Astrocyte of the cerebellum (primary cell): ENCODE data around the gene KCNJ9.
A peak's percentile ranks its signal among the peaks of the same experiment; 100 is the strongest.
"Not testable (repeated sequence)": the region's sequence is repeated elsewhere in the genome, so short reads cannot be mapped to it uniquely, and the experiment has no call there.

ENCODE experiments used
- DNase-seq: peaks from one replicate; pipeline ENCODE4 v3.0.0-alpha.2; 2011; ENCODE audit warnings: low read depth
- H3K4me3 ChIP-seq: 2 replicates; pipeline ENCODE4 v1.5.1; 2011; ENCODE audit warnings: mild to moderate bottlenecking, low read depth, low read length, moderate library complexity
- in situ Hi-C: cut with HindIII; loops from 2 replicates; pipeline ENCODE4 v1.10.0; 2017; ENCODE audit warnings: low sequenced_read_pairs
- TF ChIP-seq, protein P1 (sequence below): IDR thresholded peaks from 2 replicates; pipeline ENCODE4 v1.5.1; 2012; ENCODE audit warnings: low read length, low read depth, moderate library complexity, mild to moderate bottlenecking; ENCODE audit errors: missing control alignments

The KCNJ9 gene

DNA sequence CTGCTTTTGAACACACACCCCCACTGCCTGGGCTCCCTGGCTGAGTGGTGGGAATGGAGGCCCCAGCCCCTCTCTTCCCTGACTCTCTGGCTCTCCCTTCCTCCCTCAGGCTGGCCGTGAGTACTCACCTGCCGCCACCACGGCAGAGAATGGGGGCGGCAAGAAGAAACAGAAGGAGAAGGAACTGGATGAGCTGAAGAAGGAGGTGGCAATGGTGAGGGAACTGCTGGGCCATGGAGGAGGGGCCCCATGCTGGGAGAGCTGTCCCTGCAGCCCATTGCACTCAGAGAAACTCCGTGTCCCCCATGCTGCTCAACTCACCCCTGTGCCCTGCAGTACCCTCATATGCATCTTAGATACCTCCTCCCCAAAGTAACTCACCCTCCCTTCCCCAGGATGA, 39.5 kb downstream of the KCNJ9 start:
- in situ Hi-C loops = no loop called here
- DNase-seq = no peak
- TF ChIP-seq, protein P1, sequence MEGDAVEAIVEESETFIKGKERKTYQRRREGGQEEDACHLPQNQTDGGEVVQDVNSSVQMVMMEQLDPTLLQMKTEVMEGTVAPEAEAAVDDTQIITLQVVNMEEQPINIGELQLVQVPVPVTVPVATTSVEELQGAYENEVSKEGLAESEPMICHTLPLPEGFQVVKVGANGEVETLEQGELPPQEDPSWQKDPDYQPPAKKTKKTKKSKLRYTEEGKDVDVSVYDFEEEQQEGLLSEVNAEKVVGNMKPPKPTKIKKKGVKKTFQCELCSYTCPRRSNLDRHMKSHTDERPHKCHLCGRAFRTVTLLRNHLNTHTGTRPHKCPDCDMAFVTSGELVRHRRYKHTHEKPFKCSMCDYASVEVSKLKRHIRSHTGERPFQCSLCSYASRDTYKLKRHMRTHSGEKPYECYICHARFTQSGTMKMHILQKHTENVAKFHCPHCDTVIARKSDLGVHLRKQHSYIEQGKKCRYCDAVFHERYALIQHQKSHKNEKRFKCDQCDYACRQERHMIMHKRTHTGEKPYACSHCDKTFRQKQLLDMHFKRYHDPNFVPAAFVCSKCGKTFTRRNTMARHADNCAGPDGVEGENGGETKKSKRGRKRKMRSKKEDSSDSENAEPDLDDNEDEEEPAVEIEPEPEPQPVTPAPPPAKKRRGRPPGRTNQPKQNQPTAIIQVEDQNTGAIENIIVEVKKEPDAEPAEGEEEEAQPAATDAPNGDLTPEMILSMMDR = no peak

DNA sequence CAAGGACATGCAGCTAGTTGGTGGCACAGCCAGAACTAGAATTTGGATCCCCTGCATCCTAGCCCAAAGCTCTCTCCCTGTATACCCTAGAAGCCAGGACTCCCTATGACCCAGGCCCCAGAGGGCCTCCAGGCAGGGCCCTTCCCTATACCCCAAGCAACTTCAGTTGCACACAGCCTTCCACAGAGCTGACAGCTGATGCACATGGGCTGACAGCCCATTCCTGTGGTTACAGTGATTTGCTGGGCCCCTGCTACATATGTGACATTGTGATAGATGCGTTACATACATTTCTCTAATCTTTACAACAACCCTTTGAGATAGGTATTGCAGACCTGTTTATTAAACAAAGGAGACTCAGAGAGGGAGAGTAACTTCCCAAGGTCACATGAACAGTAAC, 40.0 kb downstream of the KCNJ9 start:
- in situ Hi-C loops = no loop called here
- H3K4me3 ChIP-seq = no peak overlapping the region
- no peak for DNase-seq
- TF ChIP-seq, protein P1 = no peak

More for the DNA sequence above, 39.5 kb downstream of the KCNJ9 start:
- H3K4me3 ChIP-seq = no peak overlapping the region

DNA sequence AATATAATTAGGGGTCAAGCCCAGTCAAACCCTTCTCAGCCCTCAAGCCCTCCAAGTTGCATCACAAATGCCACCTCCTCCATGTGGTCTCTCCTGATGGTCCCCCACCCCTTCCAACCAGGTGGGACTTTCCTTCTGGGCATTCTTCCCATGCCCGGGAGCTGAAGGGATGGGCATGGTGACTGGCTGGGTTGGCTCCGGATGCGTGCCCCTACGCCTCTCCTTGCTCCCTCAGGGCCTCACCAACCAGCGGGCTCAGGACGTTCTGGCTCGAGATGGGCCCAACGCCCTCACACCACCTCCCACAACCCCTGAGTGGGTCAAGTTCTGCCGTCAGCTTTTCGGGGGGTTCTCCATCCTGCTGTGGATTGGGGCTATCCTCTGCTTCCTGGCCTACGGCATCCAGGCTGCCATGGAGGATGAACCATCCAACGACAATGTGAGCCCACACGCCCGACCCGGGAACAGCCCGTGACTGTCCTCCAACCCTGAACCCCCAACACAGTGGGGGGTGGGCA, 41.7 kb downstream of the KCNJ9 start:
- TF ChIP-seq, protein P1 = no peak
- in situ Hi-C loops = no loop called here
- no peak for DNase-seq
- no peak overlapping the region for H3K4me3 ChIP-seq

DNA sequence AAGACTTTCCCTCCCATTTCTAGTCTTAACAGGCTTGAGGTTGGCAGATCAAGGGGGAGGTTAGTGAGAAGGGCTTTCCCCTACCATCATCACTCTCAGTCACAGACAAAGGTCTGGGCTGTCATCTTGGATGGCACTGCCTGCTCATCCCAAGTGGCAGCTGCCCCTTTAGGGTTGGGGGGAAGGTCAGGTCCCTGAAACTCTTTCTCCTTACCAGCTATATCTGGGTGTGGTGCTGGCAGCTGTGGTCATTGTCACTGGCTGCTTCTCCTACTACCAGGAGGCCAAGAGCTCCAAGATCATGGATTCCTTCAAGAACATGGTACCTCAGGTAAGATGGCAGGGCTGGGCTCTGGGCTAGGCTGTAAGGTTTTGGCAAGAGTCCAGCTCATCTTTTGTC, 42.4 kb downstream of the KCNJ9 start:
- in situ Hi-C loops = no loop called here
- H3K4me3 ChIP-seq = no peak overlapping the region
- TF ChIP-seq, protein P1 = no peak
- no peak for DNase-seq

DNA sequence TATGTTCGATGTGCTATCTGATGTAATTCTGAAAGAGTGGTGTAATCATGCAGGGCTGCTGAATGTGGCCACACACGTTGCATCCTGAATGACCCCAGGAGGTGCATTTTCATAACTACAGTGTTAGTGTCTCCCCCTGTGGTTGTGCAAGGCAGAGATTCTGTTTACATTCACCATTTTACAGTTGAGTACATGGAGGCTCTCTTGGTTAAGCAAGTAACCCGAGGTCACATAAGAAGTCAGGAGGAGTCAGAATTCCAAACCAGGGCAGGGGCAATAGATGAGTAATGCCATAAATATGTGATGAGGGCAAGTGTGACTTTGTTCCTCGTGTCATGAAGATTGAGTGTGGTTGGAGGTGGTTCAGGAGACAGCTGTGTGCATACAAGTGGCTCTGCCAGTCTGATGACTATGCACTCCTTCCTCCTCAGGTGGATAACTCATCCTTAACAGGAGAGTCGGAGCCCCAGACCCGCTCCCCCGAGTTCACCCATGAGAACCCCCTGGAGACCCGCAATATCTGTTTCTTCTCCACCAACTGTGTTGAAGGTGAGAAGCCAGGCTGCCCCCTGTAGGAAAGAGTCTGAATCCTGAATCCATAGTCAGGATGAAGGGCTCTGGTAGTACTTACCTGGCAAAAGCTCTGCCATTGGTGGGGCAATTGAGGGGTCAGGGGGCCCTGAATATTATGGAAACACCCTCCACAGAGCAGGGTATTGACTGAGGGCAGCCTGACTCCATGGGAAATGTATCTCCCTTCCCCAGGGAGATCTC, 43.6 kb downstream of the KCNJ9 start:
- TF ChIP-seq, protein P1 = peak; percentile 26
- peak; percentile 16 for DNase-seq
- H3K4me3 ChIP-seq = no peak overlapping the region
- in situ Hi-C loops = no loop called here

DNA sequence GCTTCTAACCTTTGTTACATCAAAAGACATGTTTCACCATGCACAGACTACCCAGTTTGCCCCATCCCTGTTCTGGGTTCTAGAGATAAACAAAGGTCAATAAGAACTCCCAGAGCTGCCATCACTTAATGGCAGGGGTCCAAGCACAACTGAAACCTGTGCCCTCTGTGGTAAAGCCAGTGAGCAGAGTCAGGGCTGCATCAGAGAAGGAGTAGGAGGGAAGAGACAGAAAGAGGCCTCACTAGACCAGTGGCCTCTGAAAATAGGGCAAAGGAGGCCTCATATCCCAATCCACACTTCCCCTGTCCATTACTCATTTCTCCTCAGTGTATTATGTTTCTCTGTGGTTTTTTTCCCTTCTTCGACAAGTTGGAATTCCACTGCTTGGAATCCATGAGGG, 44.4 kb downstream of the KCNJ9 start:
- TF ChIP-seq, protein P1 = no peak
- in situ Hi-C loops = no loop called here
- no peak overlapping the region for H3K4me3 ChIP-seq
- DNase-seq = no peak

DNA sequence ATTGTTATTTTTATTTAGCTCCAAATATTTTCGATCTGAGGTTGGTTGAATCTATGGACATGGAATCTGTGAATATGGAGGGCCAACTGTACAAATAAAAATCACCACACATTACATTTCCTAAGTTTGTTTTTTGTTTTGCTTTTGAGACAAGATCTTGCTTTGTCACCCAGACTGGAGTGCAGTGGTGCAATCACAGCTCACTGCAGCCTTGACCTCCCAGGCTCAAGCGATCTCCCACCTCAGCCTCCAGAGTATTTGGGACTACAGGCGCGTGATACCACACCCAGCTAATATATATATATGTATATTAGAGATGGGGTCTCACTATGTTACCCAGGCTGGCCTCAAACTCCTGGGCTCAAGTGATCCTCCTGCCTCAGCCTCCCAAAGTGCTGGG, 45.0 kb downstream of the KCNJ9 start:
- DNase-seq, in situ Hi-C loops, H3K4me3 ChIP-seq: not testable (repeated sequence)
